RWPE2 (cell line): Measurements from ENCODE around the gene SLC24A2.
"Not testable (repeated sequence)": the region's sequence is repeated elsewhere in the genome, so short reads cannot be mapped to it uniquely, and the experiment has no call there.

Experiments used
- ATAC-seq: fragments of 200-7000 bp; cut with Tn5 transposase; 3 replicates; pipeline ENCODE4 v1.9.1; 2021; ENCODE audit warnings: low read depth
- DNase-seq: peaks from one replicate; pipeline ENCODE4 v3.0.0-alpha.2; 2020; ENCODE audit warnings: low spot score
- H3K27ac ChIP-seq: fragments of 450-650 bp; 2 replicates; pipeline ENCODE4 v1.5.1; 2017; ENCODE audit warnings: mild to moderate bottlenecking; ENCODE audit not compliant: poor library complexity, severe bottlenecking
- H3K27me3 ChIP-seq: fragments of 250-450 bp; sonication (Bioruptor Pico); 2 replicates; pipeline ENCODE4 v1.5.1; 2021; ENCODE audit warnings: mild to moderate bottlenecking, moderate library complexity; ENCODE audit not compliant: insufficient read depth, poor library complexity, severe bottlenecking
- H3K36me3 ChIP-seq: fragments of 250-450 bp; sonication (Bioruptor Pico); 2 replicates; pipeline ENCODE4 v1.5.1; 2020; ENCODE audit warnings: low read depth, mild to moderate bottlenecking, moderate library complexity
- H3K4me1 ChIP-seq: fragments of 250-450 bp; sonication (Bioruptor Pico); 2 replicates; pipeline ENCODE4 v1.5.1; 2021; ENCODE audit warnings: mild to moderate bottlenecking, moderate library complexity; ENCODE audit not compliant: insufficient read depth, poor library complexity, severe bottlenecking
- H3K4me3 ChIP-seq: fragments of 250-450 bp; sonication (Bioruptor Pico); 2 replicates; pipeline ENCODE4 v1.5.1; 2021; ENCODE audit warnings: mild to moderate bottlenecking, moderate library complexity; ENCODE audit not compliant: severe bottlenecking
- H3K9me3 ChIP-seq: fragments of 250-450 bp; sonication (Bioruptor Pico); 2 replicates; pipeline ENCODE4 v1.5.1; 2021; ENCODE audit warnings: mild to moderate bottlenecking, moderate library complexity; ENCODE audit not compliant: severe bottlenecking
- TF ChIP-seq, protein P1 (sequence below): fragments of 450-650 bp; IDR thresholded peaks from one replicate; pipeline ENCODE4 v1.5.1; 2017; ENCODE audit warnings: mild to moderate bottlenecking, moderate library complexity; ENCODE audit not compliant: poor library complexity, severe bottlenecking

SLC24A2 gene

DNA sequence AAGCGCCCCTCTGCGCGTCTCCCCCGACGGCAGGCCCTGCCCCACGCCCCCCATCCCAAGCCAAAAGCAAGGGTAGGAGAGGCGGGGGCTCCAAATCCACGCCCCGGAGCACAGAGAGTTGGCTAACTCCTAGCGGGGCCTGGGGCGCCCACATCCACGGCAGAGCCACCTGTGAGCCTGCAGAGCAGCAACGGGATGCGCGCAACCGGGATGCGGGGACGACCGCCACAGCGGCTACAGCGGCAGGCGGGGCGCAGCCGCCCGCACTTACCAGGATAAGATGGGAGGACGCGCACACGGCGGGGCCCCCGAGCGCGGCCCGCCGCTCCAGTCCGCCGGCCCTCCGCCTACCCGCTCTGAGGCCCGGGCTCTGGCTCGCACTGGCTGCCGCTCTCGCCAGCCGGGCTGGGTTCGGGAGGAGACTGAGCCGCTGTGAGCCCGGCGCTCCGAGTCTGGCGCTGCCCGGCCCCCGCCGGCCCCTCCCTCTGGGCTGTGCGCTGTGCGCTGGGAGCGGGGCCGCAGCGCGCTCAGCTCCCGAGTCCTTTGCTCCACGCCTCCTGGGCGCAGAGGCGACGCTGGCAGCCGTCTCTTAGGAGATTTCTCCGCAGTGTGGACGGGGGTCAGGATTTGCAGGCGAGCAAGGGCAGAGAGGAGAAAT is at the start of gene SLC24A2:
Gene SLC24A2, minus strand, starts transcription at position 424 of the 658 bp plus-strand sequence.
- no peak for DNase-seq
- ATAC-seq, result peak; percentile 29; the same call in 1 of the 3 replicates

DNA sequence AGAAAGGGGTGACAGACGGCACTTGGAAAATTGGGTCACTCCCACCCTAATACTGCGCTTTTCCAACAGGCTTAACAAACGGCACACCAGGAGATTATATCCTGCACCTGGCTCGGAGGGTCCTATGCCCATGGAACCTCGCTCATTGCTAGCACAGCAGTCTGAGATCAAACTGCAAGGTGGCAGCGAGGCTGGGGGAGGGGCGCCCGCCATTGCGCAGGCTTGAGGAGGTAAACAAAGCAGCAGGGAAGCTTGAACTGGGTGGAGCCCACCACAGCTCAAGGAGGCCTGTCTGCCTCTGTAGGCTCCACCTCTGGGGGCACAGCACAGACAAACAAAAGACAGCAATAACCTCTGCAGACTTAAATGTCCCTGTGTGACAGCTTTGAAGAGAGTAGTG is 44.5 kb upstream of the SLC24A2 start:
- H3K4me1 ChIP-seq, ATAC-seq, H3K36me3 ChIP-seq, H3K27ac ChIP-seq, H3K27me3 ChIP-seq, H3K4me3 ChIP-seq, DNase-seq, H3K9me3 ChIP-seq: not testable (repeated sequence)

More for the DNA sequence above, at the start of gene SLC24A2:
- peaks cover 56% of the 10 kb centered on the region for H3K27me3 ChIP-seq
- TF ChIP-seq, protein P1, sequence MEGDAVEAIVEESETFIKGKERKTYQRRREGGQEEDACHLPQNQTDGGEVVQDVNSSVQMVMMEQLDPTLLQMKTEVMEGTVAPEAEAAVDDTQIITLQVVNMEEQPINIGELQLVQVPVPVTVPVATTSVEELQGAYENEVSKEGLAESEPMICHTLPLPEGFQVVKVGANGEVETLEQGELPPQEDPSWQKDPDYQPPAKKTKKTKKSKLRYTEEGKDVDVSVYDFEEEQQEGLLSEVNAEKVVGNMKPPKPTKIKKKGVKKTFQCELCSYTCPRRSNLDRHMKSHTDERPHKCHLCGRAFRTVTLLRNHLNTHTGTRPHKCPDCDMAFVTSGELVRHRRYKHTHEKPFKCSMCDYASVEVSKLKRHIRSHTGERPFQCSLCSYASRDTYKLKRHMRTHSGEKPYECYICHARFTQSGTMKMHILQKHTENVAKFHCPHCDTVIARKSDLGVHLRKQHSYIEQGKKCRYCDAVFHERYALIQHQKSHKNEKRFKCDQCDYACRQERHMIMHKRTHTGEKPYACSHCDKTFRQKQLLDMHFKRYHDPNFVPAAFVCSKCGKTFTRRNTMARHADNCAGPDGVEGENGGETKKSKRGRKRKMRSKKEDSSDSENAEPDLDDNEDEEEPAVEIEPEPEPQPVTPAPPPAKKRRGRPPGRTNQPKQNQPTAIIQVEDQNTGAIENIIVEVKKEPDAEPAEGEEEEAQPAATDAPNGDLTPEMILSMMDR, result no peak
- no peaks in the 10 kb centered on the region for H3K9me3 ChIP-seq
- no peaks in the 10 kb centered on the region for H3K36me3 ChIP-seq
- H3K4me1 ChIP-seq, result no peaks in the 10 kb centered on the region
- no peak within 1 kb of the TSS for H3K4me3 ChIP-seq
- H3K27ac ChIP-seq, result no peak within 1 kb of the TSS

DNA sequence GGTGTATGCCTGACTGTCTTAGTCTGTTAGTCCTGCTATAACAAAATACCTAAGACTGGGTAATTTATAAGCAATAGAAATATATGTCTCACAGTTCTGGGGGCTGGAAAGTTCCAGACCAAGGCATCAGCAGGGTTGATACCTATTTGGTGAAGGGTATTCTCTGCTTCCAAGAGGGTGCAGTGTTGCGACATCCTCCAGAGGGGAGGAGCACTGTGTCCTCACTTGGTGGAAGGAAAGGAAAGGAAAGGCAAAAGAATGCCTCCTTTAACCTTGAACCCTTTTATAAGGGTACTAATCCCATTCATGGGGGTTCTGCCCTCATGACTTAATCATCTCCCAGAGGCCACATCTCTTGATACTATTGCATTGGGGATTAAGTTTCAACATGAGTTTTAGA is 42.0 kb upstream of the SLC24A2 start:
- H3K36me3 ChIP-seq, result no peaks in the 10 kb centered on the region

DNA sequence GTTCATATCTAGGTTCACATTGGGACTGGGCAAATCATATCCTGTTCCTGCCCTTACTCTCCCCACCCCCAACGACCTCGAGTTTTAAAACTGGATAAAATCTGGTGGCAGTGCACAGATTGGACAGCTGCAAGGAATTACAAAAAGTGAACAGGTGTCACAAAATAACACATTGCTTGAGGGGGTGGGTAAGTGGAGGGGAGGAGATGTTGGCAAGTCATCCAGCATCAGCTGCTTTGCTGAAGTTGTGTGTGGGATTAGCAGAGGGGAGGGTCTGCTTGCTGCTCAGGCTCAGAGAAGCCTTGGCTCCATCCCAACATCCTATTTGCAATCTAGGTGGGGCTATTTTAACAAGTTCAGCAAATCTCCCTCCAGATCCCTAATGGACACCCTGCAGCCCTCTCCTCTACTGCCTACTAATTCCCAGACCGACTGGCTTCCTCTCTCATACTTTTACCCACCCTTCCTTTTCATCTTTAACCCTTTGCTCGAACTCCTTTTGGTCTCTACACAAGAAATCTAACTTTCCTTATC is 39.8 kb upstream of the SLC24A2 start:
- DNase-seq, result no peak
- no peaks in the 10 kb centered on the region for H3K36me3 ChIP-seq
- no peaks in the 10 kb centered on the region for H3K4me1 ChIP-seq
- H3K4me3 ChIP-seq, result no peak overlapping the region
- TF ChIP-seq, protein P1, result no peak
- H3K27ac ChIP-seq, result no peak overlapping the region
- ATAC-seq, result no peak
- H3K9me3 ChIP-seq, result no peaks in the 10 kb centered on the region
- H3K27me3 ChIP-seq, result no peaks in the 10 kb centered on the region

More for the DNA sequence above, 42.0 kb upstream of the SLC24A2 start:
- Histone ChIP-seq H3K27me3 (no peaks in the 10 kb centered on the region), H3K27ac (no peak overlapping the region), H3K4me3 (no peak overlapping the region), H3K9me3 (no peaks in the 10 kb centered on the region), H3K4me1 (no peaks in the 10 kb centered on the region)
- TF ChIP-seq, protein P1, result no peak
- ATAC-seq (no peak), DNase-seq (no peak)

DNA sequence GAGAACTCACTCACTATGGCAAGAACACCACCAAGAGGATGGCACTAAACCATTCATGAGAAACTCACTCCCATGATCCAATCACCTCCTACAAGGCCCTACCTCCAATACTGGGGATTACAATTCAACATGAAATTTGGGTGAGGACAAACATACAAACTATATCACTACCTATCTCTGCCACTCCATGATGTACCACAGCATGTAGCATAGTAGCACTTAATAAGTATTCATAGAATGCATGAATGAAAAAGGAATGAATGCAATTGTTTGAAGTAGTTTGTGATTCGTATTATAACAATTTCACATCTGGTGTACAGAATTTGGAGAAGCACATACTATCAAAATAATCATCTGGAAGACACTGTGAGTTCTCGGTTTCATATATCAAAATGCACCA is 27.9 kb upstream of the SLC24A2 start:
- no peaks in the 10 kb centered on the region for H3K4me1 ChIP-seq
- DNase-seq, result no peak
- H3K27ac ChIP-seq, result no peak overlapping the region
- no peaks in the 10 kb centered on the region for H3K27me3 ChIP-seq
- H3K4me3 ChIP-seq, result no peak overlapping the region
- ATAC-seq, result no peak
- no peaks in the 10 kb centered on the region for H3K36me3 ChIP-seq
- H3K9me3 ChIP-seq, result peaks cover 2% of the 10 kb centered on the region
- TF ChIP-seq, protein P1, result no peak
